Epithelial cell of proximal tubule (primary cell): Measurements from ENCODE around the gene DNTT. TPM values are rescaled to one million over a fixed set of nuclear protein-coding genes. Genes with fewer than 3 reads are reported as not detected.

Experiments used
- DNase-seq: peaks from one replicate; pipeline ENCODE4 v3.0.0-alpha.2; 2011; ENCODE audit warnings: low read depth
- H3K4me3 ChIP-seq: 2 replicates; pipeline ENCODE4 v1.5.1; 2011; ENCODE audit warnings: low read depth, mild to moderate bottlenecking, low read length
- CTCF ChIP-seq: conservative IDR thresholded peaks from 2 replicates; pipeline ENCODE4 v1.5.1; 2012; ENCODE audit warnings: low read depth, mild to moderate bottlenecking, low read length
- total RNA-seq: library from RNA; depleted of rRNA; stranded (reverse); fragments of >200 nt; gene quantifications from 2 replicates; pipeline ENCODE4 v1.2.3, GENCODE V29; 2015

DNTT gene
- total RNA-seq, 1 donor from 2014 or later, result not detected

- no peak for DNase-seq
- no peak overlapping the region for H3K4me3 ChIP-seq
- no peak for TF ChIP-seq CTCF
These were observed 55.4 kb downstream of the DNTT start for GRCh38 chr10:96359616-96360015.

DNA sequence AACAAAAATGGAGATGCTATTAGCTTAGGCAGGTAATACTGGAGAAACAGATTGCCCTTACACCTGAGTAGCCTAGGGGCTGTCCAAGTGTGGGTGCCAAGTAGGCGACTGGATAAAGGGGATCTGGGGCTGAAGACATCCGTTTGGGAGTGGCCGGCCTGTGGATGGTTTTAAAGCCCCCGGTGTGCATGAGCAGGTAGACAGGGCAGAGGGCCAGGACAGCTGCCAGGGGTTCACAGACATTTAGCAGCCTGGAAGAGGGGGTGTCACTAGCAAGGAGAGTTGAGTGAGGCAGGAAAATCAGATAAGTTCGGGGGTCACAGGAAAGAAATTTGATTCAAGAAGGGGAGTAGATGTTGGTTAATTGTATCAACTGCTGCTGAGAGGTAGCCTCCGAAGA, 56.1 kb downstream of the DNTT start:
- TF ChIP-seq CTCF, result no peak
- H3K4me3 ChIP-seq, result no peak overlapping the region
- DNase-seq, result no peak

- no peak for TF ChIP-seq CTCF
- H3K4me3 ChIP-seq, result no peak overlapping the region
These were observed 56.5 kb downstream of the DNTT start for GRCh38 chr10:96360766-96361165.

GRCh38 chr10:96365571-96365970, 61.3 kb downstream of the DNTT start:
- no peak for DNase-seq
- TF ChIP-seq CTCF, result no peak
- H3K4me3 ChIP-seq, result no peak overlapping the region

More at GRCh38 chr10:96360766-96361165, 56.5 kb downstream of the DNTT start:
- no peak for DNase-seq

- no peak overlapping the region for H3K4me3 ChIP-seq
- no peak for TF ChIP-seq CTCF
- DNase-seq, result no peak
These were observed 62.3 kb downstream of the DNTT start for GRCh38 chr10:96366508-96366907.

GRCh38 chr10:96367470-96367869, 63.2 kb downstream of the DNTT start:
- TF ChIP-seq CTCF, result no peak
- no peak for DNase-seq
- H3K4me3 ChIP-seq, result no peak overlapping the region

DNA sequence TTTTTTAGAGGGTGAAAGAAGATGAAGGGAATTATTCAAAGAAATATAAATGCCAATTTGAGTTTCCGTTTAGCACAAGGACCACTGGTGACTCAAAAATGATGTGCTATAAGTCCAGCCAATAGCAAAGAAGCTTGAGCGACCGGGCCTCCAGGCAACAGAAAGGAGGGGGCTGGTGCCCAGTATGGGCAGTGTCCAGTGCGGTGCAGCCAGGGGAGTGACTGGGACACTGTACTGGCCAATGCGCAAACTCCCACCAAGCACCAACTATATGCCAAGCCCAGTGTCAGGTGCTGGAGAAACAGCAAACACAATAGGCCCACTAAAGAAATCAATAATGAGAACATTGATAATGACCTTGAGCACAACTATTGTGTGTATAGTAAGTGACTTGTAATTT, 64.7 kb downstream of the DNTT start:
- H3K4me3 ChIP-seq, result no peak overlapping the region
- no peak for DNase-seq
- no peak for TF ChIP-seq CTCF
